Nephron progenitor cell (in vitro differentiated cells): ENCODE data around the gene TUBB4B.
"Not testable (repeated sequence)": the region's sequence is repeated elsewhere in the genome, so short reads cannot be mapped to it uniquely, and the experiment has no call there.

ENCODE experiments used
- DNase-seq: peaks from one replicate; pipeline ENCODE4 v3.0.0; 2021
- H3K27ac Mint-ChIP-seq: 2 replicates; pipeline ENCODE4 v1.8.0; 2021; ENCODE audit warnings: mild to moderate bottlenecking, moderate library complexity, mixed read lengths
- H3K27me3 Mint-ChIP-seq: 2 replicates; pipeline ENCODE4 v1.8.0; 2021; ENCODE audit warnings: mild to moderate bottlenecking, low read depth, mixed read lengths; ENCODE audit not compliant: poor library complexity
- H3K36me3 Mint-ChIP-seq: 2 replicates; pipeline ENCODE4 v1.8.0; 2021; ENCODE audit warnings: low read depth, mixed read lengths
- H3K4me1 Mint-ChIP-seq: 2 replicates; pipeline ENCODE4 v1.8.0; 2021; ENCODE audit warnings: mixed read lengths
- H3K4me3 Mint-ChIP-seq: 2 replicates; pipeline ENCODE4 v1.8.0; 2021; ENCODE audit warnings: mild to moderate bottlenecking, moderate library complexity, mixed read lengths
- H3K9me3 Mint-ChIP-seq: 2 replicates; pipeline ENCODE4 v1.8.0; 2021; ENCODE audit warnings: mild to moderate bottlenecking, moderate library complexity, mixed read lengths
- TF ChIP-seq, protein P1 (sequence below): fragments of 200-600 bp; sonication (generic); IDR thresholded peaks from 2 replicates; pipeline ENCODE4 v1.5.0; 2021; ENCODE audit warnings: antibody characterized with exemption

The TUBB4B gene

GRCh38 chr9:137255448-137256114 is 14.5 kb downstream of the TUBB4B start:
- Mint-ChIP-seq H3K9me3 (no peaks in the 10 kb centered on the region), H3K4me1 (peaks cover 37% of the 10 kb centered on the region), H3K27me3 (no peaks in the 10 kb centered on the region), H3K36me3 (peaks cover 13% of the 10 kb centered on the region), H3K27ac (no peak overlapping the region), H3K4me3 (peak overlapping the region; percentile 85)
- TF ChIP-seq, protein P1, sequence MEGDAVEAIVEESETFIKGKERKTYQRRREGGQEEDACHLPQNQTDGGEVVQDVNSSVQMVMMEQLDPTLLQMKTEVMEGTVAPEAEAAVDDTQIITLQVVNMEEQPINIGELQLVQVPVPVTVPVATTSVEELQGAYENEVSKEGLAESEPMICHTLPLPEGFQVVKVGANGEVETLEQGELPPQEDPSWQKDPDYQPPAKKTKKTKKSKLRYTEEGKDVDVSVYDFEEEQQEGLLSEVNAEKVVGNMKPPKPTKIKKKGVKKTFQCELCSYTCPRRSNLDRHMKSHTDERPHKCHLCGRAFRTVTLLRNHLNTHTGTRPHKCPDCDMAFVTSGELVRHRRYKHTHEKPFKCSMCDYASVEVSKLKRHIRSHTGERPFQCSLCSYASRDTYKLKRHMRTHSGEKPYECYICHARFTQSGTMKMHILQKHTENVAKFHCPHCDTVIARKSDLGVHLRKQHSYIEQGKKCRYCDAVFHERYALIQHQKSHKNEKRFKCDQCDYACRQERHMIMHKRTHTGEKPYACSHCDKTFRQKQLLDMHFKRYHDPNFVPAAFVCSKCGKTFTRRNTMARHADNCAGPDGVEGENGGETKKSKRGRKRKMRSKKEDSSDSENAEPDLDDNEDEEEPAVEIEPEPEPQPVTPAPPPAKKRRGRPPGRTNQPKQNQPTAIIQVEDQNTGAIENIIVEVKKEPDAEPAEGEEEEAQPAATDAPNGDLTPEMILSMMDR: no peak
- no peak for DNase-seq

DNA sequence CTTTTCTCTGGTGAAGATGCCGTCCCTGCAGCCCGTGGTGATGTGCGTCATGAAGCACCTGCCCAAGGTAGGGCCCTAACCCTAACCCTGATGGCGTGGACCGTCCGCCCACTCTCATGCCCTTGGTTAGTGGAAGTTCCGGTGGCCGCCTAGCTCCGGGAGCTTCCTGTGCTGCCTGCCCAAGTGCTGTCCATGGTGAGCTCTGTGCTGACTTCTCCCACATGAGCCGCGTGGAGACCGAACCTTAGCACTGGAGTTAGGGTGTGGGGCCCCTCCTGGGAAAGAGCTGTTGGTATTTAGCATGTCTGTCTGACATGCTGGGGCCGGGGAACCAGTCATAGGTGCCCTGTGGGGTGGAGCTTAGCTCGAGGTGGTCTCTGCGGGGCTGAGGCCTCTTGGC is 15.3 kb downstream of the TUBB4B start:
- Mint-ChIP-seq H3K4me3 (peak overlapping the region; percentile 85), H3K4me1 (peaks cover 31% of the 10 kb centered on the region), H3K9me3 (peaks cover under 1% of the 10 kb centered on the region), H3K27ac (no peak overlapping the region), H3K36me3 (peaks cover 18% of the 10 kb centered on the region), H3K27me3 (no peaks in the 10 kb centered on the region)
- no peak for DNase-seq
- TF ChIP-seq, protein P1: no peak

- H3K36me3 Mint-ChIP-seq: peaks cover 23% of the 10 kb centered on the region
- H3K9me3 Mint-ChIP-seq: peaks cover 5% of the 10 kb centered on the region
- DNase-seq: no peak
- no peaks in the 10 kb centered on the region for H3K27me3 Mint-ChIP-seq
- peaks cover 27% of the 10 kb centered on the region for H3K4me1 Mint-ChIP-seq
- TF ChIP-seq, protein P1: no peak
- H3K27ac Mint-ChIP-seq: no peak overlapping the region
- peak overlapping the region; percentile 85 for H3K4me3 Mint-ChIP-seq
Observed at GRCh38 chr9:137256856-137257255, 15.8 kb downstream of the TUBB4B start.

- H3K4me1 Mint-ChIP-seq, DNase-seq, H3K27ac Mint-ChIP-seq, H3K27me3 Mint-ChIP-seq, H3K4me3 Mint-ChIP-seq, H3K9me3 Mint-ChIP-seq: not testable (repeated sequence)
- TF ChIP-seq, protein P1: peak; percentile 46
- peaks cover 29% of the 10 kb centered on the region for H3K36me3 Mint-ChIP-seq
Observed at GRCh38 chr9:137262173-137262908, 21.3 kb downstream of the TUBB4B start.

GRCh38 chr9:137262909-137263285 is 21.8 kb downstream of the TUBB4B start:
- no peaks in the 10 kb centered on the region for H3K27me3 Mint-ChIP-seq
- no peak for DNase-seq
- TF ChIP-seq, protein P1: no peak
- H3K4me1 Mint-ChIP-seq: no peaks in the 10 kb centered on the region
- peaks cover 6% of the 10 kb centered on the region for H3K9me3 Mint-ChIP-seq
- H3K27ac Mint-ChIP-seq: no peak overlapping the region
- H3K36me3 Mint-ChIP-seq: peaks cover 29% of the 10 kb centered on the region
- no peak overlapping the region for H3K4me3 Mint-ChIP-seq
